GM19099 (cell line): Measurements from ENCODE around the gene EIF2B2.

Experiments
- POLR2A ChIP-seq: IDR thresholded peaks from 3 replicates; pipeline ENCODE4 v1.6.1; 2011; ENCODE audit warnings: low read depth; ENCODE audit not compliant: insufficient read length; ENCODE audit errors: extremely low read depth

The EIF2B2 gene

DNA sequence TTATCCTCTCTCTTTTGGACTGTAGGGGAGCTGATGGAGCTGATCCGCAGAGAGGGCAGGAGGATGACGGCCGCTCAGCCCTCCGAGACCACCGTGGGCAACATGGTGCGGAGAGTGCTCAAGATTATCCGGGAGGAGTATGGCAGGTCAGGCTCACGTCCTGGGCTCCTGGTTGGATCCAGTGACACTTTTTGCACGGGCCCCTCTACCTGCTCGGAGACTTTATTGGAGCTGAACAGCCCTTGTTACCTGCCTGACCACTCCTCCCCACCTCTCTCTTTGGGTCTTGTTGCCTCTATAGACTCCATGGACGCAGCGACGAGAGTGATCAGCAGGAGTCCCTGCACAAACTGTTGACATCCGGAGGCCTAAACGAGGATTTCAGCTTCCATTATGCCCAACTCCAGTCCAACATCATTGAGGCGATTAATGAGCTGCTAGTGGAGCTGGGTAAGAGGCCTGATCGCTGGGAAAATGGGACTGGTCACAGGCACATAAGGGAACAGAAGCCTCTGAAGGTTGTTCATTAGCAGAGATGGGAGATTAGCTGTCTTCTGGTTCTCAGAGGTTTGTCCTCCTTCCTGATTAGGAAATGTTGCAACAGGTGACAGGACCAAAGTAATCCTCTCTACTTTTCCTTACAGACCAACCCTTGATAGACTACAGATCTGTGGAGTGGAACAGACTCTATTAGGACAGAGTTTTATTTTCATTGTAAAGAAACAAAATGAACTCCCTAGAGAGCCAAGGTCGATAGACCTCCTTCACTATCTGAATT is 718 bp downstream of the EIF2B2 start:
- TF ChIP-seq POLR2A = no peak

DNA sequence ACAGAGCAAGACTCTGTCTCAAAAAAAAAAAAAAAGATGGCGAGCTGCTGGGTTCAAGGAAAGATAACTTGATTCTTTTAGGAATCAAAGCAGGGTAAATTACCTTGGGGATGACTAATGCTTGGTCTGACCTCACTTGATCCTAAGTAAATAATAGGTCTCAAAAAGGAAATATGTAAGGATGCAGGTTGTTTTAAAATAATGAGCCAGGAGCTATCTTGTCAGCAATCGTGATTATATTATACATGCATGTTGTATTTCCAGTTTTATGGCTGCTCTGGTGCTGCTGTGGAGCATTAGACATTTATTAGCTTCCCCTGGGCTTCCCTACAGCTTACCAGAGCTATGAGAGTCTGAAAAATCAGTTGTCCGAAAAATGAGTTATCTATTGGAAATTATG is 2.6 kb downstream of the EIF2B2 start:
- no peak for TF ChIP-seq POLR2A

DNA sequence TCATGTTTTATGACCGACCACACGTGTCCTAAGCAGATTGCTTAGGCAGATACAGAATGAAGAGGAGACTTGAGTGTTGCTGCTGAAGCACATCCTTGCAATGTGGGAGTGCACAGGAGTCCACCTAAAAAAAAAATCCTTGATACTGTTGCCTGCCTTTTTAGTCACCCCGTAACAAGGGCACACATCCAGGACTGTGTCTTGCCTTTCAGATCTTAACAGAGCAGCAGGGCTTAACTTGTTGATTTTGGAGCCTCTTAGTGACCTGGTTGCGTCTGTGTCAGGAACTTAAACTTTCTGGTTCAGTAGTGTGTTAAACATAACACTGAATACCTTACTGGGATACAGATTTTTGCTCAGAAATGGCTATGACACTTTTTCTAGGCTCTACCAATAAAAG is 6.5 kb downstream of the EIF2B2 start:
- TF ChIP-seq POLR2A = no peak

DNA sequence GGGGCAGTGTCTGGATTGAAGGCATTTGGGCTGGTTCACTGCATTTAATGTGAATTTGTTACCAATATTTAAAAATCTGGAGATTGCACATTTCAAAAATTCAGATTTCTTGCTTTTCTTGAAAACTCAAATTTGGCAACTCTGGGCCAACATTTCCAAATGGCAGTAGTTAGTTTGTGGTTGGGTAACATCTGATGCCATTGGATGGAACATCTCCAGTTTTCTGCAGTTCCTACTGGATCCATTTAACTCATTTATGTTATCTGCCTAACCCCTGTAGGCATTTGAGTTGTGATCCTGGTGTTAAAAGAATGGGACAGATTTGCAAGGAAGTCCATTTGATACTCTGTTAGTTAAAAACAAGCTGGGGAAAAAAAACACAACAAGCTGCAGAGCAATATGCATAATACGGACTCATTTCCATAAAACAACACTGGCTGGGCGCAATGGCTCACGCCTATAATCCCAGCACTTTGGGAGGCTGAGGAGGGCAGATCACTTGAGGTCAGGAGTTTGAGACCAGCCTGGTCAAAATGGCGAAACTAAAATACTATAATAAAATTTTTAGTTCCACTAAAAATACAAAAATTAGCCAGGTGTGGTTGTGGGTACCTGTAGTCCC is 7.9 kb downstream of the EIF2B2 start:
- TF ChIP-seq POLR2A = no peak

DNA sequence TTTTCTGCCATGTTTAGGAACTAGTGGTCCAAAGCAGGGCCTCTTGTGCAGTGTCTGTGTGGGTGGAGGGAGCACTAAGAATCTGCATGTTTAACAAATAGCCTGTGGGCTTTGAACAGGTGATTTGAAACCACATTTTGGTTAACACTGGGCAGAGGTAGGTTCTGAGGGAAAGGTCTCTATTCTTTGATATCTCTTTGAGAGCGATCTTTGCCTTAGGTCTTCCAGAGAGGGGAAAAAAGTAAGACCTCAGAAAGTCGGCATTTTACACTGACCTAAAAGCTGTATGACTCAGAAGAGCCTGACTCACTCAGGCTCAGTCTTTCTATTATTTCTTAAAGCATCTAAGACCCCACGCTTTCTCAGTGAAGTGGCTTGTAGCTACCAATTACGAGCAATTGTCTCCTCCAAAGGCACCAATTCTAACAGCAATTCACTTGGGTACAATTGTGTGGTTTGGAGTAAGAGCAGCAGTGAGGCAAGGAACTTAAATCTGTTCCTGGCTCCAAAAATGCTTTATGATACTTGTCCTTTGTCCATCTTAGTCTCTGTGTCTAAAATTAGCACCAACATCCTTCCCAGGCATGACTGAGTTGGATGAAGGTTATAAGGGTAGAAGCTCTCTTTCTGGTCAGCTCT is 8.8 kb downstream of the EIF2B2 start:
- no peak for TF ChIP-seq POLR2A

DNA sequence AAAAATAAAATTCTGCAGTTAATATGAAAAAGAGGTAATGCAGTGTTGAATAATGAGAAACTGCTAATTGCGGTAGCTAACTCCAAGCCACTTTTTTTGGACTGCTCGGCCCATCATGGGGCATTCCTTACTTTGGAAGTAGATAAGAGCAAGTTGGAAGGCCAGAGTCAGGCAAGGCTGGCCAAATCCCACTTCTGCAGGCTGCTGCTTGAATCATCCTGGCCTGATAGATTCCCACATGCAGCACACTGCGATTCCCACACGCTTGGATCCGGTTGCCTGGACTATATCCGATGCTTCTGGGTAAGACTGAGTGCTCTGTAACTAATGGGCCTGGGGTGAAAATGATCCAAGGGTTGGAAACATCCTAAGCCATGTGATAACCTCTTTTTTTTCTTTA is 10.6 kb downstream of the EIF2B2 start:
- no peak for TF ChIP-seq POLR2A

DNA sequence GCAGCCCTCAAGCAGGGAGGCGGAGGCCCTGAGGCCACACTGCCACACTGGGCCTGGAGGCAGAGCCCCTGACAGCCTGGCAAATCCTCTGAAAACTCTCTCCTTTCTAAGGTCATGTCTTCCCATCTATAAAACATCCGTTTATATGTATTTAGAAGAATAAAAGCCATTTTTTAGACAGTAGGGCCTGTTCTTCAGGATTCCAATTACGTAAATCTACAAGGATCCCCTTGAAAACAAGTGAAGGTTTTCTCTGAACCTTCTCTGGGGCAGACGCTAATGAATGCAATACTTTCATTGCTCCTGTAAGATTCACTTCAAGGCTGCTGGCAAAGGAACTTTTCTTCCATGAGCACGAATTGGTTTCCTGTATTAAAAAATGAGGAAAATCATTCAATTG is 12.8 kb downstream of the EIF2B2 start:
- TF ChIP-seq POLR2A = no peak

DNA sequence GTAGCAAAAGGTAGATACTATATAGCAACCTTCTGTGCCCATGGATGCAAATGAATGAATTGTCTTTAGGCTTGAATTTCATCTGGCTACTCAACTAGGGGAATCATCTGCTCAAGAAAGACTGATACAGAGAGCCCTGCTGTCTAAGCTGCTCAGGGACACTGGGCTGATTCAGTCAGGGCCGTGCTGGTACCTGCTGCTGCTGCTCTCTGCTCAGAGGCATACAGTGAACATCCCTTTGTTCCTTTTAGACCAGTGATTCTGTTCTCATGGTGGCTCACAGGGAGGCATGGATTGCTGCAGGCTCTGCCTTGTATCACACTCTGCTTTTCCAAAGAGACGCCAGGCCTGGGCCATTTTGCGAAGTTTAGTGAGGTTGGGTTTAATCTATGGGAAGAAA is 14.1 kb downstream of the EIF2B2 start:
- TF ChIP-seq POLR2A = no peak

DNA sequence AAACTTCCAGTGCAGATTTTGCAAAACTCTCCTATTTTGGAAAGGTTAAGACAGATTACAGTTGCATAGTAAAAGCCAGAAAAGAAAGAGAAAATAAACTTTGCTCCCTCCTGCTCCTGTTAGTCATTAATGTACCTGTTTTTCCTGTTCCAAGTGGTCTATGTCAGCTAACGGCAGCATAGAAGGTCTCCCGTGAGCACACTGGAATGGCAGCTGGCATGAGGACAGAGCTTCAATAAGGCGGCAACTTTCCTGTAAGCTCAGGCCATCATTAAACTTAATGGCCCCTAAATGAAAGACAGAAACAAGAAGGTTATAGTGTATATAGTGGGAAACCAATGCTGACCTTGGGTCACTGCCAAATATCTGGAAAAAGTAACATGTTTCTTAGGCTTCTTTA is 16.0 kb downstream of the EIF2B2 start:
- no peak for TF ChIP-seq POLR2A

DNA sequence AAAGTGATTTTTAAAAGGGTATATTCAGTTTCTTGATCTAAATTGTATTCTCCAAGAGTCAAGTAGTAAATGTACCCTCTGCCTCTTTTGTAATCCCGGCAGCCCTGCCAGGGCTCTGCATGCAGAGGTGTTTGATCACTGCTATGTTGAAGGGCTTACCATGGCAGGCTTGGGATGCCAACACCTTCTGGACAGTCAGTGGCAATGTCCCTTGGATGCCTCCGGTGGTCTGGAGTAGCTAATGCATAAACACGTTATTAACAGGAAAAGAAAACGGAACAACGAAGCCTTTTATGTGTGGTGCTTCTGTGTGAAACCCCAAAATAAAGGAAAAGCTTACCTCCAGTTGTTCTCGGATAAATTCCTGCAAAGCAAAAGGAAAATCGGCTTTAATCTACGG is 19.9 kb downstream of the EIF2B2 start:
- TF ChIP-seq POLR2A = no peak

DNA sequence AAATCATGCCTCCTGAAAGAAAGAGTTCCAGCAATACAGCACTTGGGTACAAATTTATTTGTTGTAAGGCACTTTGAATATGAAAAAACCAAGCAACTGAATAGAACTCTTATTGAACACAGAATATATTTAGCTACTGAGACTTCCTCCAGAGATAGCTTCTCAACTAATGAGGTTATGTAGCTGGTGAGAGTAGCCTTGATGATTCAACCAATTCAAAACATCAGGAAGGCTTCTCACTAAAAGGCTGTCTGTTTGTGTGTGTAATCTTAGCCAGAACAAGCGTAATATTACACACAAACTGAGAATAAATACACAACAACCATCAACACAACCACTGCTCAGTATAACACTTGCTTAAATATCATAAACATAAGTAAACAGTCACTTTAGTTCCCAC is 20.4 kb downstream of the EIF2B2 start:
- no peak for TF ChIP-seq POLR2A

DNA sequence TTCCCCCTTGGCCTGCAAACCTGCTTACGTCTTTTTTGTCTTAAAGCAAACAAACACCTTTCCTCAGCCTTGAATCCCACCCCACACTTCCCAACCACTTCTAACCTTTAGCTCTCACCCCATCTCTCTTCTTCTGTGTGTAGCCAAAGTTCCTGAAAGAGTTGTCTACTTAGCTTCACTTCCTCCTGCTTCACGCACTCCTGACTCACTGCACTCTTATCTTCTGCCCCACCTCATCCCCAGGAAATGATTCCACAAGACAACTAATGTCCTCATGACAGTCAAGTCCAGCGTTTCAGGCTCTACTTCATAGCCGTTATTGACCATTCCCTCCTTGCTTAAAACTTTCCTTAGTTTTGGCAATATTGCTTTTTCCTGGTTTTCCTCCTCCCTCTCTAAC is 22.4 kb downstream of the EIF2B2 start:
- TF ChIP-seq POLR2A = no peak

DNA sequence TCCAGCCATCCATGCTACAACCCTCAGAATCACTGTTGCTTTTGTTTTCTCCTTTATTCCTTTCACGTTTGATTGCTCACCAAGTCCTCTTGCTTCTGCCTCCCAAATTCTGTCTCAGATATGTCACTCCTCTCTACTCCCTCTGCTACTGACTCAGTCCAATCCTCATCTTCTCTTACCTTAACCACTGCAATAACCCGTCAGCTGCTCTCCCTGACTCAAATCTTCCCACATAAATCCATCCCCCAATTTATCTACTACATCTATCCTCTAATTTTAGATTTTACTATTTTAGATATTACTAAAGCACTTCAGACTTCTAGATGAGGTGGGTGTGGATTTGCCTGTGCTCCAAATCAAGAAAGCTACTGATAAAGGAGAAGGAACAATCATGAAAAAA is 23.2 kb downstream of the EIF2B2 start:
- TF ChIP-seq POLR2A = no peak

DNA sequence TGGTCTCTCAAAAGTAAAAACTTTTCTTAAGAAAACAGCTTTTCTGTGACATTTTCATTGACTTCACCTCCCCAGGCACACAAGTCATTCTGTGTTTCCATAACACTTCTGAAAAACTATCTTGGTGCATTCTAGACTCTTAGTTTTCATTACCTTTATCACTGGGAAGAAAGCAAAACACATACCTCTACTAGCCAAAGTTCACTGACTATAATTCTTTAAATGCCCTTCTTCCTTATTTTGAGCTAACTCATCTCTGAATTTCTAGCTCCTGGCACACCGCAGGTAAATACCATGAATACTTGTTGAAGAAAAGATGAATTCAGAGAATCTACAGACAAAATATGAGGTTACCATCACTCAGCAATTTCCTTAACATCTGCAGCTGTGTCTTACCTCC is 27.4 kb downstream of the EIF2B2 start:
- no peak for TF ChIP-seq POLR2A

DNA sequence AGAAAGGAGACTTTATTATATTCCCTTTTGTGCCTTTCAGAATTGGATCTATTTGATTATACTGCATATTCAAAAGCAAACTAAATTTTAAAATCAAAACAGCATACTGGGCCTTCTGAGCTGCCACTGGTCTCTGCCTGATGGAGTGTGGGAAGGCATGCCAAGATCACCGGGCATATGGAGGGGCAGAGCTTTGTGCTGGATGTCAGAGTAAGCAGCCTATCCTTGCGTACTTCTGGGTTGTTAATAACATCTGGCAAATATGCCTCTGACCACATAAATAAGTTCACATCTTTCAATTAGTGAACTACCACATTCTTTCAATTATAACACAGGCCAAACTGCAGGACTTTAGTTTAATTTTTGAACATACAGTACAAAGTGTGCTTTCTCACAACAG is 30.2 kb downstream of the EIF2B2 start:
- TF ChIP-seq POLR2A = no peak

DNA sequence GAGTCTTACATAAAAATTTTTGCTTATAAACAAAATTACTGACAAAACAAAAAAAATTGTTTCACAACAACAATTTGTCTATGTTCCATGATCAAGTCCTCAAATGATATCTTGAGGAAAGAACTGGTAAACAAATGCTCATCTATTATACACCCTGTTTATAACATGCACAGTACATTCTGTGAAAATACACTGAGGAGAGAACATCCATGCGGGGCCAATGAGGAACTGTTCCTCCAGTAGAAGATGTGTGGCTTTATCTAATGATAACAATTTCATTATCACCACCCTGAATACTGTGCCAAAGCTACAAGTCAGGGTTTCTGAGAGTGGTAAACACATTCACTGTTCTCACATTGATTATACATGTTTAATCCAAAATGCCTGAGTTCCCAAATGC is 37.8 kb downstream of the EIF2B2 start:
- TF ChIP-seq POLR2A = no peak

DNA sequence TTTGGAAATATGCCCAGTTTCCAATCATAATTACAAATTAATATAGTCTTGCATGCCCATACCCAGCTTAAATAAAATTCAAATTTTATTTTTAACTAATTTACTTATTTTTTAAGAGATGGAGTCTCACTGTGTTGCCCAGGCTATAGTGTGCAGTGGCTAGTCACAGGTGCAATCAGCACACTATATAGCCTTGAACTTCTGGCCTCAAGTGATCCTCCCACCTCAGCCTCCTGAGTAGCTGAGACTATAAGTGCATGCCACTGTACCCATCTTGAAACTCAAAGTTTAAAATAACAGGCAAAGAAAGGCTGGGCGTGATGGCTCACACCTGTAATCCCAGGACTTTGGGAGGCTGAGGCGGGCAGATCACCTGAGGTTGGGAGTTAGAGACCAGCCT is 38.2 kb downstream of the EIF2B2 start:
- TF ChIP-seq POLR2A = no peak

DNA sequence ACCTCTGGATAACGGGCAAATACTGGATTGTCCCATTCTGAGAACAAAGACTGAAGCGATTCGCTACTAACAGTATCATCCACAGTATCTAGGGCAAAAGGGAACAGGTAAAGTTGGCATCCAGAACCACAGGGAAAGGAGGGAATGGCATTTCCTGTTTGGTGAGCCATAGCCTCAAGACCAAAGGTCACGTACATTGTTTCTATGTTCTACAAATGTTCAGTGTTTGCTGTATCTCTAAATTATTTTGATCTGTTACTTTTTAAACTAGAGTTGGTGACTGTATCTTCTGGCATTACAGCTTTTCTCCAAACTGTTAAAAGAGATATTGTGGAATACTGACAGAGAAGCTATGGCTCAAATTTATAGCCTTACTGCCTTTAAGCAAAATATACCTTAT is 38.9 kb downstream of the EIF2B2 start:
- no peak for TF ChIP-seq POLR2A
